Amygdala (tissue), 56 donors: ENCODE results near the gene HOXA3.
A peak's percentile ranks its signal among the peaks of the same experiment; 100 is the strongest.

Experiments used
- DNase-seq, 56 donors: peaks; one replicate each; lab custom pipeline; 2025; lab: John Stamatoyannopoulos, UW

Gene HOXA3

DNA sequence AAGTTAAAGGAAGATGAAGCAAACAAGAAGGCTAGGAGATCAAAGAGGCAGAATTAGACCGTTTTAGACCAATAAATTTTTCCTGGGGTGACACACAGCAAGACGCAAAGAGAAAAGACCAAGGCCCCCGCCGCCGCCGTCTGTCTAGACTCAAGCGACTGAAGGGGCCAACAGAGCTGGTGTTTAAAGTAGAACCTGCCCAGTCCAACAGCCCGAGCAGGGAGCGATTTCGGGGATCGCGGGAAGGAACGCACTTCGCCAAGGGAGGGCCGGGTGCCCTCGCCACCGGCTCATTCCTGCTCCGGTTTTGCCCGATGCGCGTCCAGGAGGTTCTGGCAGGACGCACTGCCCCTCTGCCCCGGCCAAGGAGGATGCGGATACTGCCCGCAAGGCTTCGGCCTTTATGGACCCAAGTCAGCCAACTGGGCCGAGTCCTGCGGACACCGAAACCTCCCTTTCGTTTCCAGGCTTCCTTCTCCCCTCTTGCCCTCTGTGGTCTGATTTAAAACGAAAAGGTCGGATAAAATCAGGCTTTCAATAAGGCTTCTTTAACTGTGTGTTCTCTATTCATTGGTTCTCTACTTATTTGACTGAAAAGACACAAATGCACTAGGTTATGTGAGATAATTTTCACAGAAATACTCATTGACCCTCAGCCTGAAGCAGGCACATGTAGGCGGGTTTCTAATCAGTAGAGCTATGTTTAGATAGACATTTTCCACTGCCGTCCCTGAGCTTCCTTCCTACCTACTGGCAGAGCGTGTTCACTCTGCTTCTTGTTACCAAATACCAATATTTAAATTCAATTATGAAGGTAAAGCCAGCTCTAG lies 6.3 kb upstream of the HOXA3 start:
- no peak for DNase-seq

DNA sequence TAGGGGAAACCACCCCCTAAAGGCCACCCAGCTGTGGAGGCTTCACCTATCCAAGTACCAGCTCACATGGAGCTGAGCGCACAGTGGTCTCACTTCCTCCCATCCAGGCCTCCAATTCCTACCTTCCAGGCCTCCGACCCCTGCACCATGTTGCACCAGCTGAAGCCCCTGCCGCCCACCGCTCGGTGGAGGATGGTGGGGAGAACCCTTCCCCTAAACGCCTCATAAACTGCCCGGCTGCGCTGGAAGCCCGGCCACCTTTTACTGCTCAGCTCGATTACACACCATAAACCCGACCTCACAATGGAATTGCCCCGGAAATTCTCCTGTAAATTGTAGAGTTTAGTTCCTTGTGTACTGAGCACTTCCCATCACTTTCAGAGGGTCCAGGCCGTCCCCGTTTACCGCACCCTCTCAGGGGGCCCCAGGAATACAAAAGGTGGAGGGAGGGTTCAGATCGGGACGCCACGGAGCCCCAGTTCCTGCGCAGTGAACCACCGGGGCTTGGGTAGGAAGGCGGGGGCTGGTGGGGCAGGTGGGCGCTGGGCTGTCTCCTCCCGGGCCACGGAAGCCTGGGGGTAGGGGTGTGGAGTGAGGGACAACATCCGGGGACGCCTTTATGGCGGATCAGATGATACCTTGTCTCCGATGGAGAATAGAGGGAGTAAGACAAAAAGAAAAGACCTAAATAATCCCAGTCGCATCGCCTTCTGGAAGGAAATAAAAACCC lies 5.5 kb upstream of the HOXA3 start:
- no peak for DNase-seq

DNA sequence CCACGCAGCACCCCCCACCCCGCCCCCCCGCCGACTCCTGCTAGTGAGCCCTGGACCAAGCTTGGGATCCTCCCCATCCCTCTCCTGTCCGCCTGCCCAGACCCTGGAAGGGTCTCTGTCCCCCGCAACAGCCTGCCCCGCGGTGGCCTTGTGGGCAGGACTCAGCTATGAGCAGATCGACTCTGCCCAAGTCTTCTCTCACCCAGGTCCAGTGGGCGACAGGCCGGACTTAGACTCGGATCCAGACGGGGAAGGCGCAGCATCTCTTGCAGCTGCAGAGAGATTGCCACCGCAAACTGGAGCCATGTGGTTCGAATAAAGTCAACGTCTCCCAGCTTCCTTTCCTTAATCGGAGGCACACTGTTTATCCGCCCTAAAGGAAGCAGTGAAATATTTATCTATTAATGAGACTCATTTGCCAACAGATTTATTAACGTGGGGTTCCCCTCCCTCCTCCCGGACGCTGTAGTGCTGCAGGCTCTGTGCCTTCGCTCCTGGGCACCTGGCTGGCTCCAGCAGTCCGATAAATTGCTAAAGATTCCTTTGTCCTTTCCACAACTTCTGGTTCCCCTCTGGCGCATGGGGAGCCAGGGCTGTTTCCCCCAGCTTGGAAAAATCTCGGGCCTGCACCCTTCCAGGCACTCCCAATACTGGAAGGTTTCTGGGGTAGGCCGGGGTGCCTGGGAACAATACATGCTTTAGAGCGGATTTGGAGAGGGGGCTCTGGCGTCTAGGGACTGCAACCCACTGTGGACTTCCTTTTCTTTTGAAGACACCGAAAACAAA lies 4.7 kb upstream of the HOXA3 start:
- DNase-seq = no peak

DNA sequence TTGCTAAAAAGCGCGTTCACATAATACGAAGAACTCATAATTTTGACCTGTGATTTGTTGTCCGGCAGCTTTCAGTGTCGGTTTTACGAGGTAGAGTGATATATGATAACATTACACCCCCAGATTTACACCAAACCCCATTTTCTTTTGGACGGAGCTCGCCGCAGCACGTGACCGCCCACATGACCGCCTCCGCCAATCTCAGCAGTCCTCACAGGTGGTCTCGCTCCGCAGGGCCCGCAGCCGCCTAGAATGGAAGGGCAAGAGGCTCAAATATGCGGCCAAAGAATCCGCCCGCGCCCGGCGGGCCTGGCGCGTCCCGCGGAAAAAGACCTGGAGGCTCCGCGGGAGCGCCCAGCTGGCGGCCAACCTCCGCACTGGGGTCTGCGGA lies 4.1 kb upstream of the HOXA3 start, which contains the start of gene HOXA7:
HOXA7 (minus strand) TSS at position 168 of the 391 bp plus-strand sequence; CDS start at position 38, 130 bp downstream.
- DNase-seq = no peak

DNA sequence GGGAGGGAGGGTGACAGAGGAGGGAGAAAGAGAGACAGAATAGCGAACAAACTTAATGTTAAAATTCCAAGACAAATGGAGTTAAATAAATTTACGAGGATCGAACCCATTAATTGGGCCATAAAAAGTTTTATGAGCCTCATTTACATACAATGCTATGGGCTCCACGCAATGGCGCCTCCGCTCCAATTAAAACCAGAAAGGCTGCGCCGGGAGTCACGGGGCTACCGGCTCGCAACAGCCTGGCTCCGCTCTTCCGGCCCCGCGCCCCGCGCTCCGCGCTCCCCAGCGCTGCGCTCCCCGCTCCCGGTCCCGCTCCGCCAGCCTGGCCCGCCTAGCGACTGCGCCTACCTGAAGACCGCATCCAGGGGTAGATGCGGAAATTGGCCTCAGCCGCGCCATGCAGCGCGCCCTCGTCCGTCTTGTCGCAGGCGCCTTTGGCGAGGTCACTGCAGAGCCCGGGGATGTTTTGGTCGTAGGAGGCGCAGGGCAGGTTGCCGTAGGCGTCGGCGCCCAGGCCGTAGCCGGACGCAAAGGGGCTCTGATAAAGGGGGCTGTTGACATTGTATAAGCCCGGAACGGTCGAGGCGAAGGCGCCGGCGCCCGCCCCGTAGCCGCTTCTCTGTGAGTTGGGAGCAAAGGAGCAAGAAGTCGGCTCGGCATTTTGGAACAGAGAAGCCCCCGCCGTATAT lies 3.6 kb upstream of the HOXA3 start:
- DNase-seq = no peak

DNA sequence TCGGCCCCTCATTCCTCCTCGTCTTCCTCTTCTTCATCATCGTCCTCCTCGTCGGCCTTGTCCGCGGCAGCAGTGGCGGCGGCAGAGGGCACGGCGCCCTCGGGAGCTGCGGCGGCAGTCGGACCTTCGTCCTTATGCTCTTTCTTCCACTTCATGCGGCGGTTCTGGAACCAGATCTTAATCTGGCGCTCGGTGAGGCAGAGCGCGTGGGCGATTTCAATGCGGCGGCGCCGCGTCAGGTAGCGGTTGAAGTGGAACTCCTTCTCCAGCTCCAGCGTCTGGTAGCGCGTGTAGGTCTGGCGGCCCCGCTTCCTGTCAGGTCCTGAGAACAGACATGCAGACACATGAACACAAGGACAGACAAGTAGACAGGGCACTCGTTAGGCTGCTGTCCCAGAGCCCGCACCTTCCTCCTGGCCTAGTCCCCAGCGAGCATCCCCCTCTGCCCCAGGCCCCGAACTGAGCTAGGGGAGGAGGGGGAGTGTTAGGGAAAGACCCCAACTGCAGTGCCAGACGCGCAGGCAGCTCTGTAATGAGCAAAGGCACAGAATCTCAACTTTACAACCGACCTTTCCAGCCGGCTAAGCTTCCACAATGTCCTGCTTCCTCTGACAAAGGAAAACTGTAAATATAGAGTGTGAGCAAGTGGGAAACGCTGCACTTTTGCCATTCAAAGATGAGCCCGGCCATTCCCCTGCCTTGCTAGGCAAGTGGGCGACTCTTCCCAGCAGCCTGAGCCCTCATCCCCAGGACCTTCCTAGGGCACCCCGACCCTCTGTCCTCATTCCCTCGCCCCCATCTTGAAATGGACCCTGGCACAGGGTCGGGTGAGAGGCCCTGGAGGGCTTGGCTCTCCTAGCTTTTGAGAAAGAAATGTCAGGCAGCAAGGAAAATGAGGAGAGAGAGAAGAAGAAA lies 2.8 kb upstream of the HOXA3 start:
- no peak for DNase-seq

DNA sequence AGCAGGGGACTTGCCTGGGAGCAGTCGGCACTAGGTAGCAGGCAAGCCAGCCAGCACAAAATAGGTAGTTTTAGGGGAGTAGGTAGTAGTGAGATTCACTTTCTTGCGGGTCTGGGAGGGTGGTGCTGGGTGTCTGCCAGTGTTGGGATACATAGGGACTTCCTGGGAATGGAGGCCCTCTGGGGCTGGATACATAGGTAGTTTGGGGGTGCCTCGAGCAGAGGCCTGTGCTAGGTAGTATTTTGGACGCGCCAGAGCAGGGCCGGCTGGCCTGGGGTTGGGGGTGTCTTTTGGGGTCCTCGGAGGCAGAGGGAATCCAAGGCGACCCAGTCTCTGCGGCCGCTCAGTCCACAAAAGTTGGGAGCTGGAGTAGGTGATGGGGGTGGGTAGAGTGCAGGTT lies 2.0 kb upstream of the HOXA3 start:
- DNase-seq = no peak

DNA sequence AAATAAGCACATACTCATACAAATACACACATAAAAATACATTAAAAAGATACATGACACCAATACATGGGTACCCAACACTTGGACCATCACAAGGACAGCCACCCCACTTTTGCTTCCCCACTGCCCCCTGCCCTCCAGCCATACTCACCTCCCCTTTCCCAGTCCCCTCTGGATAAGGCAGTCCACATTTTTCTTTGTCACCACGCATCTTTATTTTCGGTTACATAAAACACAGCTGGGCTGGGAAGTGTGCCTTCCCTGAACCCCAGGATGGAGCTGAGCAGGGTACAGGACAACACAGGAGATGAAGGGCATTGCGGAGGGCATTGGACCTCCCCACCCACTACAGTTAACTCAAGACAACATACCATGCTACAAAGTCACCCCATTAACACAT lies 1.1 kb upstream of the HOXA3 start:
- no peak for DNase-seq

DNA sequence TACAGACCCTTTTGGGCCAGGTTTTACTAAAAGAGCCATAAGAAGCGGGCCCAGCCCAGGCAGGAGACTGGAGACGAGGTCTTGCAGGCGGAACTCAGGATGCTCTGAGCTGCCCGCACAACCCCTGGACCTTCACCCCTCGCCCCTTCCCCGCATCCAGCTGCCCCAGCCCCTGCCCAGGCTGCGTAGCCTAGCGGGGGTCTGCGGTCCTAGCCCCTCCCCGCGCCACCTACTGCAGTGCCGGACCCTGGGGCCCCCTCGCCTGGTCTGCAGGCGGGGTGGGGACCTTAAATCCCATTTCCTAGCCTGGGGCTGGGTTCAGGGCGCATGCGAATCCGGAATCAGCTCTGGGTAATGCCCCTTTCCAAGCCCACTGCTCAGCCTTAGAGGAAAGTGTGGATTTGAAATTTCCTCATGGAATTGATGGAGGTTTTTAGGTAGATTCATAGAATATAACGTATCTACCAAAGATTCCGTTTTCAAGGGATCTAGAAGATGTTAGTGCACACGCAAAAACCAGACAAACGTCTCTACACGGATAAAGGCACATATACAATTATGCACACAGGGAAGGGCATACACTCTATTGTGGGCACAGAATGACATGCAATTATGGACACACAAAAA lies 546 bp upstream of the HOXA3 start:
- no peak for DNase-seq

DNA sequence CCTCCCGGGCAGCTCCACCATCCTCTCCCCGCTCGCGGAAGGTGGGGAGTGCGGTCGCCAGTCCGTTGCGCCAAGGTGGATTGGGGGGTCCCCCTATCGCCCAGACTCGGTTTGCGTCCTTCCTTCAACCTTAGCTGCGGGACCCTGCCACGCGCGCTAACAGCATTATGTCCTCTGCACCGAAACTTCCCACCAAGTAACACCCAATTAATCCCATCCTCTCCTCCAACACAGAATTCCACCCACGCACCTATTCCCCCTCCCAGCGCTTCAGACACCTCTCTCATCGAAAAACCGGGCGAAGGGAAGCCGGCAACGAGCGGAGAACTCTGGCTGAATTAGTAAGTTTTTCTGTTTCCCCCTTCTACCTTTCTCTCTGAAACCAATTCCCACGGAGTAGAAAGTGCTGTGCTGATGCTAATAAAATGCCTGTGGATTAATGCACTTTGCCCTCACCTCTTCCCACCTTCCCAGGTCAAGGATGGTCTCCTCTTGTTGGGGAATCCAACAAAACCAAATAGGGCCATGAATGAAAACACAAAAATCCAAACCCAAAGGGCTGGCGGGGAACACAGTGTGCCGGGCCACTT lies 947 bp downstream of the HOXA3 start:
- DNase-seq = no peak

DNA sequence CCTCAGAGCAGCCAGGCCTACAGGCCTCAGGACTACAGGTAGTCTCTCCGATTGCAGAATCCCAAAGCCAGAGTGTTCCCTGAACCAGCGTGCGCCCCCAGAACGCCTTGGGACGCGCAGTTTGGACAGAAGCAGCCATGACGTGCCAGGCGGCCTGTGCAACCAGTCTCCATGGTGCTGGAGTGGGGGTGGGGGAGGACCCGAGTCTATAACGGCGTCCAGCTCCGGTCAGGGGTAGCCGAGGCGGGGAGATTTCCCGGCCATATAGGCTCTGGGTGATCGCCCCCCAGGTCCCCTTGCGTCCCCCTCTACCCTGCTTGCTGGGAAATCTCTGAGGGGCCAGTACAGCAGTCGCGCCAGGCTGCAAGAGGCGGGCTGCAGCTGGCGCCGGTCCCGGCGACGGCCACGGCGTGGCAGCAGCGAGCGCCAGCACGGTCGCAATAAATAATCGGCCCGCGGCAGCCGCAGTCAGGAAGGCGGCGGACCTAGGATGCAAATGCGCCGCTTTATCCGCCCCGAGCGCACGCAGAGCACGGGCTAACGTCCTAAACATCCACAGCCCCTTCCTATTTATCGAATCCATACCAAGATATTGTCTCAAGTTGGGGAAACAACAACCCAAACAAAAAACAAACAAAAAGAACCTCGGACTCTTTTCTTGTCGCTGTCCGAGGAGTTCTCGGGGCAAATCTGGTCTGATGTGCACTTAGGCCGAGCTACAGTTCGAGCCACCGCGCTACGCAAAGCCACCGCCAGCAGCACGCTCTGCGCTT lies 1.6 kb downstream of the HOXA3 start:
- DNase-seq = peak in 8 of 56 donors; percentile 7 to 43 (median 17)

DNA sequence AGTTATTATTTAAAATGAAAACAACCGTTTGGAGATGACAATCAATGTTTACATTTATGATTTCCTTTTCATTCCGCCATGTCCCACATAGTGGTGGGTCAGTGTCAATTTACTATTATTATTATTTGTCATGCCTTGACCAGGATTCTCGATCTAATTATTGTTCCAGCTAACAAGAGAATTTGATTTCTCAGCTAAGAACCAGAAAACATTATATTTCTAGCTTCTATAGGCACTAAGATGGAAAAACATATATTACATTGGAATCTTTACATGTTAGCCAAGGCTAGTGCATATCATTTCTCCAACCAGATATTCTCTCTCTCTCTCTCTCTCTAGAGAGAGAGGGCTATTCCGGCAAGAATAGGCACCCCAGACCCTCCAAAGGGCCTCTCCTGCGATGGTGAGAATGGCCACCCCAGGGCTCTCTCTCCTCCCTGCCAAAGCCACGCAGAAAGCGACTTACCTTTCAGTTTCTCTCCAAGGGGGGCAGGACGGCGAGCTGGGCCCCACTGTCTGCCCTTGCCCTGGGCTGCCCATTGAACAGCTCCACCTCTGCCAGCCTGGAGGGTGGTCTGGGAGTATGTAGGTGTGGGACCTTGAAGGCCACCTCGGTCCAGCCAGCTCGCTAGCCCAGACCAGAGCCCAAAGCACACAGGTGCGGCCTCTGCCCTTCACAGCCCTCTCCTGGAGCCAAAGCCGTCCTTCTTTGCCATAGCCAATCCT lies 2.4 kb downstream of the HOXA3 start:
- DNase-seq = no peak

DNA sequence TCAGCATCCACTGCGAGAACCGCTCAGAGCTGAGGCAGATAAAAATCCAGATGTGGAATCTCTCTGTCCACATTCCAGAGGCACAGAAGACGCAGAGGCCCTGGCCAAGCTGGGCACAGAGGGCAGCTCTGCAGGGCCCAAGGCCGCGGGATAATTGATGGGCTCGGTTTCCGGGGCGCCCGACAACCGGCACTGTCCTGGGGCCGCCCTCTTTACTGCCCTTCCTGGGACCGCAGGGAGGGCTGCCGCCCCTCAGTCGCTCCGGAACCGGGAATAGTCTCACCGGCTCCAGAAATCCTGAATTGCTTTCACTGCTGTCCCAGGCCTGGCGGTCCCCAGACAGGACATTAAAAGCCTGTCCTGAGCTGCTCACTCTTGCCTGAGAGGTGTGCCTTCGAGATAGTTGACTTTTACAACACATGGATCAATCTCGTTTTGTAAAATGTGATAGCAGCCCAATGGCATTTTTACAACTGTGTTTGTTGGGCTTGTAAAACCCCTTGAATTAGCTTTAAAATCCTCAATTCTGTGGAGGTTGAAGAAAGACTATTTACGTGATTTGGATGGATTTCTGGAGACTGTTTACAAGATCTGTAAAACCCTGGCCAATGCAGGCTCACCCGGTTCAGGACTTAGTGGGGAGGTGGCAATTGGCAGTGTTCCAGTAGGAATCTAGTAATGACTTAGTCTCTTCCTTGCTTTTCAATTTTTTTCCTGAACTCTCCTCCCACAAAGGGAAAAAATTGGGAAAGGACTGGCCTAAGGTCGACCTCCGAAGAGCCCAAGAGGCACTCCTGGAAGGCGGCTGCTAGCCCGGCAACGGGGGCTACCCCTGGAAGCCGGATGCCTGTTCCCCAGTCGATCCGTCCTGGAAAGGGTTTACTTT lies 3.4 kb downstream of the HOXA3 start:
- no peak for DNase-seq

DNA sequence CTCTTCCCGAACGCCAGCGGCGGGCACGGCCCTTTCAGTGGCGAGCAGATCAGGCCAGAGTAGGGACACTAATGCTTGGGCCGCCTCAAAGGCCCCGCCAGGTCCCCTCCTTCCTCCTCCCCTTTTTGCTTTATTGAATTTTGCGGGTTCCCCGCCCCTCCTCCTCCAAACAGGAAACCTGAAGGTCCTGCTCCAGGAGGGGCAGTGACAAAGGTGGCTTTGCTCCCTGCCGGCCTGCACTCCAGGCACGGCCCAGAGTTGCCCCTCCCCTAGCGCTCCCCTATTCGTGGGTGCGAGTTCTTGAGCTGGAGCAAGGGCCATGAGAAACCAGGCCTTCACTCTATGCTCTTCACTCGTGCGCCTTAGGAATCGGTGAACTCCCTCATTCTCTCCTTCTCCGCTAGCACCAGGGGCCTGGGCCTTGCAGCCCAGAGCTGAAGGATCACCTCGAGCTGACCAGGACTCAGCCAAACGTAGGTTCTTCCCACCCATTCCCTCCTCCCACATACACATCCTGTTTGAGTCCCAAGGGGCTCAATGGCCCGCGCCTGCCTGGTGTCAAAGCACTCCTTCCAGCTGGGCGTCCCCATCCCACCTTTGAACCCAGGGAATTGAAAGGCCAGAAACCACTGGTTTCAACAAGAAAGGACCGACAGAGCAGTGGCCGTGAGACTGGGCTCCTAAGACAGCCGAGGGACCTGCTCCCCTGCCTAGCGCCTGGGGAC lies 4.2 kb downstream of the HOXA3 start:
- DNase-seq = no peak
